ENCODE measurements around the gene FBXL4.

The FBXL4 gene

DNA sequence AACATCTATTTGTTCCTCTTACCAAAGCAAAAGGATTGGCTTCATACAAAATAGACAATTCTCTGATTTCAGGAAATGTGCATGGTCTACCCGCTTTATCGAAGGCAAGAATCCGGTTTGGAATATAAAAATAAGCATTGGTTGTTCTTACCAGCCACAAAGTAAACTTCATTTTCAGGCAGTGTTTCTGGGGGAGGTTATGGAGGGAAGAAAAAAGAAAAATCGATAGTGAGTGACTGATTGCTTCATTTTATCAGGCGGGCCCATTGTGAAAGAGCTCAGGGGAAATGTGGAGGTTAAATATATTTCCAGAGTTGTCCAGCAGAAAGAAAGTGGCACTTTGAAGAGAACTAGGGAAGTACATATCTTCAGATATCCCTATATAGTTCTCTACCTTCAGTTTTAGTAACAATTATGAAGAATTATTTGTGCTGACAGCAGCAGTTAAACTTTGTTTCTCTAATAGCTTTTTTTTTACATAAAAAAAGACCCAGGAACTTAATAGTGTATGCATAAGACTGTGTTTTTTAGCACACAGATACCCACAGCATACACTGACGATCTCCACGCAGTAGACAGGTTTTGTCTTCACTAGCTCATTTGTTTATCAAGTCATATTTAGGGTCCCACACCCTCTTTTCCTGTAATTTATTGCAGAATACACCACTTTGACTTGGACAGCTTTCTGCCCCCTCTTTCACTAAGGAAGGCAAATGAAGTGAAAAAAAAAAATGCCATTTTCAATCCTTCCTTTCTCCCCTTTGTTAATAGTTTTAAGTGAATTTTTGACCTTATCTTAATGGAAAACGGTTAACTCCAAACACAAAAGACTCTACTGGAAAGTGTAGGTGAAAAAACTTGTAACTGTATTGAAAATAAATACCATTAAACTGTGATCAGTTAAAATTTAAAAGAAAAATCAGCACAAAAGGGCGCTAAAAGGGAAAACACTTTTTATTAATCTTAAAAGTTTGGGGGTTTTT lies 110.5 kb downstream of the FBXL4 start:
- DNase-seq: no peak

DNA sequence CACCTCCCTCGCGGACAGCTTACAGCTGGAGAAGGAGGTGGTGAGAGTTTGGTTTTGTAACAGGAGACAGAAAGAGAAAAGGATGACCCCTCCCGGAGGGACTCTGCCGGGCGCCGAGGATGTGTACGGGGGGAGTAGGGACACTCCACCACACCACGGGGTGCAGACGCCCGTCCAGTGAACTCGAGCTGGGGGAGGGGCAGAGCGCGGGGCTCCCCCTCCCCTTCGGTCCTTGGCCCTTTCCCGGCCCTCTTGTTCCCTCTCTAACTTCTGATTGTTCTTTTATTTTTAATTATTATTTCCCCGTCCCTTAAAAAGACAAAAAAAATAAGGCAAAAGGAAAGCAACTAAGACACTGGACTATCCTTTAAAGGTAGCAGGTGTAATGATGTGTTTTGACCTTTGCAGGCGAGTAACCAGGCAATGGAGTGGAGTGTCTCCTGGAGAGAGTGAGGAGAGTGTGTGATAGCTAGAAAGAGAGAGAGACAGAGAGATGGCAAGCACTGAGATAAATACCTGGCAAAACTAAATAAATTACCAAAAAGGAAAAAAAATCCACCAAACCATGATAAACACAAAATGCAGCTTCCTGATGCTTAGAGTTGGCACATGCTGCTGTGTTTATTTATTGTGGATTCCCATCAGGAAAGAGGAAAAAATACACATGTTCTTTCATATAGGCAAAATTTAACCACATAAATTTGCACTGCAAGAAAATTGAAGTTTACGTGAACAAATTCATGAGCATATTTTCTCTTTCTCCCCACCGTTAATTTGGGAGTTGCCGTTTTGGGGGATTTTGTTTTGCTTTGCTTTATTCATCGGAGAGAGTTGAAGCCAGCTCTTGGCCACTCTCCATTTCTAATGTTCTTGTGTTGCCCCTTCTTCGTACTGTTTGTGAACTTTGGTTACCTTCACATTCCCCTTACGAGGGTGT lies 111.5 kb downstream of the FBXL4 start:
- no peak for DNase-seq

DNA sequence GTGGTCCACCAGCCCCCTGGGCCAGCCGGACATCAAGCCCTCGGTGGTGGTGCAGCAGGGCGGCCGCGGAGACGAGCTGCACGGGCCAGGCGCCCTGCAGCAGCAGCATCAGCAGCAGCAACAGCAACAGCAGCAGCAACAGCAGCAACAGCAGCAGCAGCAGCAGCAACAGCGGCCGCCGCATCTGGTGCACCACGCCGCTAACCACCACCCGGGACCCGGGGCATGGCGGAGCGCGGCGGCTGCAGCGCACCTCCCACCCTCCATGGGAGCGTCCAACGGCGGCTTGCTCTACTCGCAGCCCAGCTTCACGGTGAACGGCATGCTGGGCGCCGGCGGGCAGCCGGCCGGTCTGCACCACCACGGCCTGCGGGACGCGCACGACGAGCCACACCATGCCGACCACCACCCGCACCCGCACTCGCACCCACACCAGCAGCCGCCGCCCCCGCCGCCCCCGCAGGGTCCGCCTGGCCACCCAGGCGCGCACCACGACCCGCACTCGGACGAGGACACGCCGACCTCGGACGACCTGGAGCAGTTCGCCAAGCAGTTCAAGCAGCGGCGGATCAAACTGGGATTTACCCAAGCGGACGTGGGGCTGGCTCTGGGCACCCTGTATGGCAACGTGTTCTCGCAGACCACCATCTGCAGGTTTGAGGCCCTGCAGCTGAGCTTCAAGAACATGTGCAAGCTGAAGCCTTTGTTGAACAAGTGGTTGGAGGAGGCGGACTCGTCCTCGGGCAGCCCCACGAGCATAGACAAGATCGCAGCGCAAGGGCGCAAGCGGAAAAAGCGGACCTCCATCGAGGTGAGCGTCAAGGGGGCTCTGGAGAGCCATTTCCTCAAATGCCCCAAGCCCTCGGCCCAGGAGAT lies 112.4 kb downstream of the FBXL4 start:
- no peak for DNase-seq

DNA sequence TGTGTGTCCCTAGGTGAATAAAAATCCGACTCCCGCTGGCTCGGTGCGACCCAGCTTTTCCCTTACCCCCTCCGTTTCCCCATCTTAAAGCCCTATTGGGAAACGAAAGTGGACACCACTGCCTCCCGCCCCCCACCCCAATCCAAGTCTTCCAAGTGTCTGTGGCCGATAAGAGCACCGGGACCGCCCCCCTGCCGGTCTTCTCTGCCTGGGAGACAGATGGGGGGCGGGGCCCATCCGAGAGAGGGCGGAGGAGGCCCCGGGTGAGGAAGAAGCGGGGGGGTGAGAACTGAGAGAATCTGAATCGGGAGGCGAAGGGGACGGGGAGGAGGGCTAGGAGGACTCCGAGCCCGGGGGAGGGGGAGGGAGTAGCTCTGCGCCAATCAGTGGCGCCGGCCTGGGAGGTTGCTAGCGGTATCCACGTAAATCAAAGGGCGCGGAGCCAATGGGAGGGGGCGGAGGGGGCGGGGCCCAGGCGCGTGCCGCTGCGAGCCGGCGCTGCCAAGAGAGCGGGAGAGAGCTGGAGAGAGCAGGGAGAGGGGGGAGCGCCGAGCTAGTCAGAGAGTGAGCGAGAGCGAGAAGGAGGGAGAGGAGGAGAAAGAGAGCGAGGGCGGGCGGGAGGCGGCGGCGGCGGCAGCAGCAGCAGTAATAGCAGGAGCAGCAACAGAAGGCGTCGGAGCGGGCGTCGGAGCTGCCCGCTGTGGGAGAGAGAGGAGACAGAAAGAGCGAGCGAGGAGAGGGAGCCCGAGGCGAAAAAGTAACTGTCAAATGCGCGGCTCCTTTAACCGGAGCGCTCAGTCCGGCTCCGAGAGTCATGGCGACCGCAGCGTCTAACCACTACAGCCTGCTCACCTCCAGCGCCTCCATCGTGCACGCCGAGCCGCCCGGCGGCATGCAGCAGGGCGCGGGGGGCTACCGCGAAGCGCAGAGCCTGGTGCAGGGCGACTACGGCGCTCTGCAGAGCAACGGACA lies 113.4 kb downstream of the FBXL4 start, which contains the start of gene POU3F2:
Gene POU3F2 (plus strand): TSS at position 515 of the 972 bp plus-strand sequence. CDS start 300 bp downstream, at position 815.
- peak; percentile 72 for DNase-seq

DNA sequence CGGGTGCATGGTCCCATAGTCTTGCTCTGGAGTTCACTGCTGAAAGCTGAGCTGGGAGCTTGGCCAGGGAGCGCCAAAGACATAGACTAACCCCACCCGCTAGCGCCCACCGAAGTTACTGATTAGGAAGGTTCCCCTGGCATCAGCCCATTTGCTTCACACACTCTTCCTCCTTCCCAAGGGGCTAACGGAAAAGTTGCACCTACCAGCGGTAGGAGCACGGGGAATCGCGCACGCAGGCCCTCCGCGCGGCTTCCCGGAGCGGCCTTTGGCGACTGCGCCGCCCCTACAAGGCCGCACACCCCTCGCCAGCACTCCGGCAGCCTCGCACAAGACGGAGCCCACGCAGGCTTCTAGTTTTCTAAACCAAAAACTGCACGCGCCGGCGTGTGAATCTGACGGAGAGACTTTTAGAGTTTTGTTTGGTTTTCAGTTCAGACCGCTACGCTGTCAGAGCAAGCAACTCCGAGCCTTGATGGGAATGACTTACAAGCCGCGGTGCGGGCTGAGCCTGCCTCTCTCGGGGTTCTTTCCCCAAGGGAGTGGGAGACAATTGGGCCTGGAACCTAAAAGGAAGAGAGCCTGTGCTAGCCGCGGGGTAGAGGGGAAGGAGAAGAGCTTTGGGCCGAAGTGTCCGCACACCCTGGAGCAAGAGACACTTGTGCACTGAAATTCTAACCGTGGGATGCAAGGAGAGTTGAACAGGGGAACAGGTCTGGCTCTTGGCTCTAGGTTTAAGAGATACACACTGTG lies 114.3 kb downstream of the FBXL4 start:
- no peak for DNase-seq

DNA sequence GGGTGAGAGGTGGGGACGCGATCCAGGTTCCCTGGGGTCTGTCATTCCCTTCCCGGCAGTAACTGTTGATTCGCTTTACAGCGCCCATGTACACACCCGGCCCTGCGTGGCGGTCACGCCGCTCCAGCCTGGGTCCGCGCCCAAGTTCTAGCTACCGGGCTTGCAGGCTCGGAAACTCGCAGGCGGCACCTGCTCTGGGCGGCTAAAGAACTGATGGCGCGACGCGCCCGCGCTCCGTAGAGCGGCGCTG lies 114.8 kb downstream of the FBXL4 start:
- DNase-seq: no peak

DNA sequence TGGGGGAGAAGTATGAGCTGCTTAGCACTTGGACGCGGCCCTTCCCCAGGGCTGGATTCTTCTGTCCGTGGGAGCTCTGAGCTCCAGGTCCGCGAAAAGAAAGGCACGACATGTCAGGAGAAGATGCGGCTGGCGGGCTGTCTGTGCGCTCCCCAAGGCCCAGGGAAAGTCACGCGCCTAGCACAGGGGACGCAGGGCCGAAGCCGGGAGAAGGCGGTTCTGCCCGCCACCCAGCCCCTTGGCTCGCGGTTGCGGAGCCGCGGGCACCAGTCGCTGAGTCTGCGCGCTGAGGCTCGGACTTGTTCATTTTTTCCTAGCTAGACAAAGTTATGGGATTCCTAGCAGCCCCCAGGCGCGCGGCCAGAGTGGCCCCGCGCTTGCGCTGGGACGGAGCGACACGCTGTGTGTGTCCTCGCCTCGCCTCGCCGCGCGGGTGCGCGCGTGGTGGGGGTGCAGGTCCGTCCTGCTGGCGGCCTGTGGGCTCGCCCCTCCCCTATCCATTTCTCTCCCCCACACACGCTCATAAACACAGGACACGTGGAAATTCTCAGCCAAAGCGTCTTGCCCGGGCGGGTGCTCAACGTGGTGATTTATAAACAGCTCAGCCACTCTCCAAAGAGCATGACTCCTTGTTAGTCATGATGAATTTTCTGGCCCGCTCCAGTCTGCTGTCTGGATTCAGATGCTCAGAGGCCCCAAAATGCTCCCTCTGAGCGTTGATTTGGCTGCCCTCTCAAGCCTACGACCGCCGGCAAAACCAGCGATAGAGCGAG lies 115.3 kb downstream of the FBXL4 start:
- DNase-seq: no peak

DNA sequence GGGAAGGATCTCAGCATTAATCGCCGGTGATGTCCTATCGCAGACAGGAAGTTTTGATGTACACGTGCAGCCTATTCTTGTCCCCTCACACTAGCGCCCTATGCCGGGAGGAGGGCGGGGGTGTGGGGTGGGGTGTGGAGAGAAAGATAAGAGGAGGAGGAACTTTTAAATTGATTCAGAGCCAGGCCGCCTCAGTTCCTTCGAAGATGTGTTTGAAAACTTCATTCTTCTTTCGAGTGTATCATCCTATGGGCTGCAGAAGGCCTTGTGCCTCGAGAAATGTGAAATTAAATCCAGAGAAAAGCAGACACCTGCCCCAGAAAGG lies 115.8 kb downstream of the FBXL4 start:
- no peak for DNase-seq

DNA sequence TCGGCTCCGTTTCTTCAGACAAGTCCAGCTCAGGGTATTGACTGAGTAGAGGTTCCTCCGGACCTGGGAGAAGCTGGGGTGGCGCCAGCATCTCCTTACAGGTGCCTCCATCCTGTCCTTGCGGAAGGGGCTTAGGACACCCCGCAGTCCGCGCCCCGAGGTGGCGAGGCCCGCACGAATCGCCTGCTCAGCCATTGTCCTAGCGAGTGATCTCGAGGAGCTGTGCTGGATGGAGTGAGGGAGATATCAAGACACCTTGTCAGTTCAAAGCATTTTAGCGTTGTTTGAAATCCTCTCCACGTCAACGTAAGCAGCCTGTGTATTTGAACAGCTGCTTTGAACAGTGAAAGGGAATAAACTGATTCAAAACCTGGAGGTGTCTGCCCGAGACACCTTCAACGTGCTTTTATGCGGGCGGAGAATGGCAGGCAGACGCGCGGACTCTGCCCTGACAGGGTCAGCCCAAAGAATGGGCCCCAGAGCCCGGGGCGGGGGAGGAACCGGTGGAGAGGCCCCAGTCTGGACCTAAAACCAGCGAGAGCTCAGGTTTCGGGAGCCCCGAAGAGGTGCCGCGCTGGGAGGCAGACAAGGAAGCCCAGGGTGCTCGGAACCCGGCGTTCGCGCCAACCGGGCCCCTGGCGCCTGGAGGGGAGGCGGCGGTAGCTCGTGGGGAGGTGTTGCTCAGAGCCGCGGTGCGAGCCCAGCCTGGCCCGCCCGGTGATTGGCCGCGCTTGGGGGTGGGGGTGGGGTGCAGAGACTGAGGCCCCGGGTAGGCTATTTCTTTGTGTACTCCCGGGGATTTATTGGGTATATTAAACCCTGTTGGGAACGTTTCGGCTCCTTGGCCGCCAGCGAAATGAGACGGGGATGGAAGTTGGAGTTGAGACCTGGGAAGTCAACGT lies 116.4 kb downstream of the FBXL4 start:
- DNase-seq: no peak

DNA sequence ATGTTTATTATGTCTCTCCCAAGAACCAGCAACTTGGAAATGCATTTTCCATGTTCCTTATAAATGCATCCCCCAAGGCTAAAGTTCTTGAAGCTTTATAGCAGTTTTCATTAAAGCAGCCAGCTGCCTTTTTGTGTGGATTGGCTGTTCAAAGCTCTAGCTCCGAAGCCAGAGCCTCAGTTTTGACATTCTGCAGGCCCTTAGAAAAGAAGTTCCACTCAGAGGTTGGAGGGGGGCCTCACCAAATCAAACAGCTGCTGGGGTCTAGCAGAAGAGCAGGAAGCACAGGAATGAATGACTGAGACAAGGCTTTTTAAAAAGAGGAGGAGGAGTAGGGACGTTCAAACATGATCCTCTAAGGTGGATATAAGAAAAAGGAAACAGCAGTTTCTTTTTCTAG lies 117.6 kb downstream of the FBXL4 start:
- no peak for DNase-seq

DNA sequence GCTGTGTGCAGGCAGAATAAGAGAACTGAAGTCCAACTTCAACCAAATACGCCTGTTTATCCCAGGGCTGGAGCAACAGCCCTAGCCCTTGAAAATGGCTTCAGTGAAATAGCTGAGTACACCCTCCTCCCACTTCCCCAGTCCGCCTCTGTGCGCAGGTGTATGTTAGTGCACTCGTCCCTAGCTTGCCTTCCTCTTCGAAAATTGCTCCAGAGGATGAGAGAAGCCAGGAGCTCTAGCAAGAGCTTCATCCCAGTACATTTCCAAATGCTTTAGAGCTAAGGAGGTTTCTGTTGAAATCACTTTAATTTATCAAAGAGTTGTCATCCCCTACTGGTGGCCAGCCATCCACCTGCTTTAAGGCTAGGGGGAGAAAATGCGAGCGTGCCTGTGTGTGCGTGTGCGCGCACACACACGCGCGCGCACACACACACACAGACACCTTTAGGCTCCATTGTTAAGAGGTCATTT lies 118.8 kb downstream of the FBXL4 start:
- no peak for DNase-seq

DNA sequence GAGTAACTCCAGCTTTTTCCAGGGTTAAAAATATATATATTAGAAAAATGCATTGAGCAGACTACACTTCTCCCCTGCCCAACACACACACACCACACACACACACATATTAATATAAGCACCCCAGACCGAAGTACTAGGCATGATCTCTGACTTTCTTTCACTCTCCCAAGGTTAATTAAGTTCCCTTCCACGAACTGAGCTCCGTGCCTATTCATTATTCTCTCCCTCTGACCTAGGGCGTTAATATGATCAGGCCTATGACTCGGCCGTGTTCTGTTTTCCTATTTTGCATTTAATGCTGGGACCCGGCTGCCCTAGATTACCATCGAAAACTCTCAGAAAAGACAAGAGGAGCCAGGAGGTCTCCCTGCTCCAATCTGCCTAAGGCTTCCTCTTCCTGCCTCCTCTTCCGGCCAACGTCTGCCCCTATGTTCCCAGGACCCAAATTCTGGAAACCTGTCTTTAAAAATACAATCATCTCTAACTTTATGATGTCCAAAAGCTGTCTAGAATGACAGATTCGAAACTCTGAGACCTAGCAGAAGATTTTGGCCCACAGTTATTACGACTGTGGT lies 119.4 kb downstream of the FBXL4 start:
- no peak for DNase-seq

DNA sequence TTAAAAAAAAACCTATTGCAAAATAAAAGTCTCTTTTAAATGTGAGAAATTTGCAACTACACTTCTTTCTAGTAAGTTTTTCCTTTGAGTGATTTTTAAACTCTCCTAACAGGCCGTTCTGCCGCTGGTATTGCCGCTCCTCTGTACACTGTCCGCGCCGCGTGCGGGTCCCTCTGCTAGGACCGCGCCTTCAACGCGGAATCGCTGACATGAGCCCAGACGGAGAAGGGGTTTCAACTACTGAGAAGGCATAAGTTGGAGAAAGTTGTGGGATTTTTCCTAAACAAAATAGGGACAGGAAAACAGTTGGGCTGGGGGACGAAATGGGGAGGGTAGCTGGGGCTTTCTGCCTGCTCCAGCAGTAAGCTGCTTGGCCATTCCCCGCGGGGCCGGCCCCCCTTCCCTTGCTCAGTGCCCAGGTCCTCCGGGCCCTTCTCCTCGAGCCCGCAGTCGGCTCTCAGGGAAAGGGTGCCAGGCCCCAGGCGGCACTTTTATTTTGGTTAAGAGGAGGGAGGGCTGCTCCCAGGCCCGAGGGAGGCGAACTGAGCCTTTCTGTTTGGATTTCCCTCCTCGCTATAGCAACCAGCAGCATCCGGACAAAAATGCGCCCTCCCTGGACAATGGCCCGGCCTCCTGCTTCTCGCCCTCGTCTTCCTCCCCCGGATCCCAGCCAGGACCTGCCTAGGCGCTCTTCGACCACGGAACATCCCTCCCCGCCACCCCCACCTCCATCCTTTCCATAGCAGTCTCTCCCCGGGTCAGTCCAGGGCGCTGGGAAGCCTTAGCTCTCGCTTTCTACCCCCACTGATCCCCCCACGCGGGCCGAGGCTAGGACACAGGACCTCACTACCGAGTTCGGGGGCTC lies 120.2 kb downstream of the FBXL4 start:
- no peak for DNase-seq

DNA sequence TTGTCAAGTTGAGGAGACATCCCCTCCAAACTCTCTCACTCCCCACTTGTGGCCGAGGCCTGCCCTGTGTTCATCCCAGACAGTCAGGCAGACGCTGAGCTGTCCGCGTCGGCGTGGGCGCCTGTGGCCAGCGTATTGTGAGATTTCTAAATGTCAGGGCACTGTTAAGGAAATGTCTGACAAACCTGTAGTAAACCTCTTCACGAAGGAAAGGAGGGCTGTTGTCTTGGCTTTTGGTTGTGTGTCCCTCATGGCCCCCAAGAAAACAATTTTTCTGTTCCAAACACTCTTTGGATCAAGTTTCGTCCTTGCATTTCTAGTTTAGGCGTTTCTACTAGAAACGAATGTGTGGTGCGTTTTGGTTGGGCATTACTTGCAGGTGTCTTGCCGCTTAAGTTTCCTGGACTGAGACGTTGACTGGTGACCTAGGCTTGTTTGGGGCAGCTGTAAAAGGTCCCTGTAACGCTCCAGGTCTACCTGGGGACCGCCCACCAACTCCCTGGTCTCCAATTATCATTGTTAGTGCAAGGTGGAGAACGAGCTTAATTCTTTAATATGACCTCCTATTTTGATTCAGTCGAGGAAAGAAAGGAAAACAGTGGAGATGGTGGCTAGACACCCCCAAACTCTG lies 122.0 kb downstream of the FBXL4 start:
- no peak for DNase-seq

DNA sequence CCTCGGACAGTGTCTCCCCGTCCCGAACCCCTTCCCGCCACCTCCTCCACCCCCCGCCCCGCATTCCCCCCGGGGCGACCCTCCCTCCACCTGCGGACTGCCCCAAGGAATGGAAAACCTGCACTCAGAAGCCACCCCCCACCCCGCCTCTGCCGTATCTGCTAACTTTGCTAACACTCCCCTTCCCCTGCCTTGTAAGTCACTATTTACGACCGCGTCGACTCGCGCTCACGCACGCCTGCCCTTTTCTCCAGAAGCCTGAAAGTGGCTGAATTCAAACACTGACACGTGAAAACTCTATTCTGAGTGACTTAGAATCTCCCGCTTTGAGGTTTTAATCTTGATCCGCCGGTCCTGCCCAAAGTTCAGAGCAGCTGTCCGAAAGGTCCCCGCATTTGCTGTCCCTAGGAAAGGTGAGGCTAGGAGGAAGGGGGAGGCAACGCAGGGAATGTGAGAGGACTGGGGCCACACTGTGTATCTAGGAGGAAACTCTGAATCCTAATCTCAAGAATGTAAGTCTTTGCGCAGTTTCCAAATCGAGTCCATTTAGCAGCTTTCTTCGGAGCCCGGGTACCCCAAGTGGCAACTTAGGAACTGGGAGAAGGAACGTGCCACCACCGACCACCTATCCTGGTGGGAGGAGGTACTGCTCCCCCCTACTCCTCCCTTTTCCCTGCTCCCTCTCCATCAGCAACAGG lies 122.7 kb downstream of the FBXL4 start:
- DNase-seq: no peak

DNA sequence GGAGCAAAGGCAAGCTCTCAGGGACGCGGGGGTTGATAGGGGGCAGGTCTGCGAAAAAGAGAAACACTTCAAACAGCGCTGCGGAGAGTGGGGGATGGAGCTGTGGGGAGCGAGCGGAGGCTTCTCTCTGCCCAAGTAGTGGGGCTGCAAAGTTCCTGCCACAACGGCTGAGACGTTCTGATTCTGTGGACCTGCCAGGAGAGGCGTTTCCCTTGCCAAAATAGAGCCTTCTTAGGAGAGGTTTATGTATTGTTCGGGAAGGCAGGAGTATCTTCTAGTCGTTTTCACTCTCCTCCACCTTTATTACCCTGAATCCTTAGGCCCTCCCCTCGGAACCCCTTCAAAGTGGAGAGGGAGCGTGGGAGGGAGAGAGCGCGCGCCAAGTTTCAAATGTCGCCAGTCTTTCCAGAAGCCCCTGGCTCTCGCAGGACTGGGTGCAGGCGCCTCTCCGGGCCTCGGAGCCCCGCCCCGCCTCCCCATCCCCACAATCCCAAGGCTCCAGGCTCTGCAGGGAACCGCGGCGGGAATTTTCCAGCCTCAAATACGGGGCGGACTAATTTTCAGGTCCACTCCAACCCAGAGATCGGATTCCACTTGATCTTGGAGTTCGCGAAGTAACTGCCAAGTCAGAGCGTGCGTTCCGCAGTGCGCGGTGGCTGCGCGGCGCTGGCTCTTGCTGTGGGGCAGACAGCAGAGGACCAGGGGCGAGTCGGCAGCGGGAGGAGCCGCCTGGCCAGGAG lies 123.4 kb downstream of the FBXL4 start:
- no peak for DNase-seq

All from activated naive CD4-positive, alpha-beta T cell treated with anti-CD3 and anti-CD28 coated beads, Interleukin-2, amount 50 U/mL, for 16 hours (primary cell).